Fibroblast of peridontal ligament (primary cell): ENCODE results near the gene IL16.
A peak's percentile ranks its signal among the peaks of the same experiment; 100 is the strongest.
"Not testable (repeated sequence)": the region's sequence is repeated elsewhere in the genome, so short reads cannot be mapped to it uniquely, and the experiment has no call there.

ENCODE experiments used
- DNase-seq: peaks from one replicate; pipeline ENCODE4 v3.0.0-alpha.2; 2010; ENCODE audit errors: extremely low read depth

The IL16 gene

DNA sequence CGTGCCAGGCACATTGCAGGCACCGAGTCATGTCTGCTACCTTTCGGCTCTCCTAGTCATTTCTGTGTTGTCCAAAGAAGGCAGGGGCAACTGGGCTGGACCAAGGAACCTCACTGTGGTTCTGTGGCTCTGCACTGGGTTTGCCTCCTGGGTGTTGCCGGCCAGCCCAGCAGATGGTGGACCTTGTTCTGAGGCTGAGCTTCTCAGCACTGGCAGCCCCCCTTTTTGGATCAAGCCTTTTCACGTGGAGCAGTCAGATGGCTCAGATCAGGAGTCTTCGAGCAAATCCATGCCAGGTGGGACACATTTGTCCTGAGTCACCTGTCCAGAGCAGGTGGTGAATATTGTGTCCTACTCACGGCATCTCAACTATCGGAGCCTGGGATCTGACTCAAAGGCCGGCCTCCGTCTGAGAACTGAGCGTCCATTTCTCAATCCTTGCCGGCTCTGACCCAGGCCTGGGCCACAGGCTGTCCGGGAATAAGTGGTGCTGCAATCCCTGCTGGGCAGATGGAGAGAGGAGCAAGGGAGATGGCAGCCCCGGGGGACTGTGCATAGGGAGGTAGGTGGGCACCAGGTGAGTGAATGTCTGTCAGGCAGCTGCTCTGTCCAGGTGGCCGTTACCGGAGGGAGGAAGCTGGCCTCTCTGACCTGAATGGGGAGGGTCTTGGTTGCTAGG is at the start of gene IL16:
TSS of gene IL16 (plus strand) at position 304 of the 679 bp plus-strand sequence. CDS start 28,521 bp downstream, outside the sequence.
- no peak for DNase-seq

DNA sequence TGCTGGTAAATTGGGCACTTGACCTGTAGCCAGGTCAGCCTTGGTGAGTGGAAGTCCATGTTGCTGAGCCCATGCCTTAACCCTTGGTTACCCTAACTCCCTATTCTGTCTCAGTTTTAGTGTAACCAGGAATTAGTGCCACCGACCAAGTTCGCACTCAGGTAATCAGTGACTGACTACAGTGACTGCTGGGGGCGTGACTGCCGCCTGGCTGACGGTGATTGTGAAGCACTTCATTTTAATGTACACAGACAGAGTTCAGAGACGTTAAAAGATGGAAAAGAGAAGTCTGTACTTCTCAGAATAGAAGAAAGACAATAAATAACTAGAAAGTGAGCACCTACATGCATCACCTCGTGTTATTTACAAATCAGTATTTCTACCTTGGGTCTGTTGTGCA is 45.3 kb upstream of the IL16 start:
- DNase-seq, result no peak

DNA sequence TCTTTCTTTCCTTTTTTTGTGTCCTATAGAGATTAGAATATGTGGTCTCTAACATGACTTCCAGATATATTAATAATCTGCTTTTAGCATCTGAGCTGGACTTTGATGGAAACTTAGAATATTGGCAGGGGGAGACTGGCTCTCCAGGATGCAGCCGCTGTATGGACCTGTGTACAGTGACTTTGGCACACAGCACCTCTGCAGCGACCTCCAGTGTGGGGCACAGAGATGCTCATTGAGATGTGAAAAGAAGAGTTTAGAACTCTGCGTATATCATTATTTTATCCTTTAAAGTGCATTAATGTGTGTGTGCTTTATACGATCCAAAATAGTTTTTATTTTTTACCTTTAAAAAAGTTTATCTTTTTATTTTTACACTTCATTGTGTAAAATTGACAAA is 44.3 kb upstream of the IL16 start:
- no peak for DNase-seq

DNA sequence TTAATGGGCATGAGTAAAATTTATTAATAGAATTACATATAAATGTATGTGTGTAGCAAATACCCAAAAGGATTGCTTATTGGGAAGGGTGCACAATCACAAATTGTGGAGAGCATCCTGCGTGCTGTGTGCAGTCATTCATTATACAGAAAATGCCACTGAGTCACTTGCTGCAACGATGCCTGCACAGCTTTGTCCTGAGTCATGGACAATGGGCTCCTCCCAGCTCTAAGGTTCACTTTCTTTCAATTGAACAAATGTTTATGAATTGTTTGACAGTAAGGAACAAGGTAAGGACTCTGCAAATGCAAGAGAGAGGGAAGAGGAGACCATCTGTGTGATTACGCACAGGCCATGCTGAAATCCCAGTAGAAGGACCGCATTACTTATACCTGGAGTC is 43.9 kb upstream of the IL16 start:
- no peak for DNase-seq

DNA sequence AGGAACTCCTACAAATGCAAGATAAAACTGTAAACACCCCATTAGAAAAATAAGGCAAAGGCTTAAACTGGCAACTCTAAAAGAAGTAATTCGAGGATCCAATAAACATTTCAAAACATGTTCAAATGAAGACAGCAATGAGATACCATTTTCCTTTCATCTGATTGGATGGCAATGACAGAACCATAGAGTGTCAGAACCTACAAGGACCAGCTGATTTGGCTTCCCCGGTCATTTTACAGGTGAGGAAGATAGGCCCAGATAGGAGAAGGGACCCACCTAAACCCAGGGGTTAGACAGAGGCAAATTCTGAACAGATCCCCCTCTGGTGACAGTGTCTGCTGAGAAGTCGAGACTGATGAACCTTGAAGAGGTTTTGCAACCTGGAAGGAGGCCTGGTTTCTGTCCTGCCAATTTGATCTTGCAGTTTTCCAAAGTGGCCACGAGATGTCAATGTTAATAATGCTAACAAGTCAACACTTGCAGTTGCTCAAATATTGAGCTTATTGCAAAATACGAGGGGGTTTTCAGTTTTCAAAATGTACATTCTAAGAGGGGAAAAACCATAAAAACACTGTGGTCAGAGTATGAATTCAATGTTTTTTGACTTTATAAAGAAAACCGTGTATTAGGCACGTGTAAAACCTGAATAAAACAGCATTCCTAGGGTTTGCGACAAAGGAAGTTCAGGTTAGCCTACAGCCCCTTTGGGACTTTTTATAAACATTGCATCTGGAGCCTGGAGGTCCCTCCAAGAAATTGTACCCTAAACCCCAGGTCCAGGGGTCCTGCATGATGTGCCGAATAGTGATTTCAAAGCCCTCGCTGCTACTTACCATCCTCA is 41.1 kb upstream of the IL16 start:
- DNase-seq, result peak; percentile 88

DNA sequence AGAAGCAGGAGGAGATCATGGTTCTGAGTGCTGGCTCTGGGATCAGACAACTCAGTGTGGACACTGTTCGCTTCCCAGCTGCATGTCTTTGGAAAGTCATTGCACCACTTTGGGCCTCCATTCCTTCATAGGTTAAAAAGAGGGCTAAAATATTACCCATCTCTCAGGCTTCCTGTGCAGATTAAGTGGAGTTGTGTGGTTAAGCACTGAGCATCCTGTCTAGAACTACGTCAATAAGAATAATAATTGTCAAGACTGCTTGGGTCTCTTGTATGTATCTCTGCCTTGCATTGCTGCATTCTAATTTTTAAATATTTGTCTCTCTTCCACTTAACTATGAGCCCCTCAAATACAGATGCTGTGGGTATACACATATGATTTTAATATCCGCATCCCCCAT is 40.4 kb upstream of the IL16 start:
- no peak for DNase-seq

DNA sequence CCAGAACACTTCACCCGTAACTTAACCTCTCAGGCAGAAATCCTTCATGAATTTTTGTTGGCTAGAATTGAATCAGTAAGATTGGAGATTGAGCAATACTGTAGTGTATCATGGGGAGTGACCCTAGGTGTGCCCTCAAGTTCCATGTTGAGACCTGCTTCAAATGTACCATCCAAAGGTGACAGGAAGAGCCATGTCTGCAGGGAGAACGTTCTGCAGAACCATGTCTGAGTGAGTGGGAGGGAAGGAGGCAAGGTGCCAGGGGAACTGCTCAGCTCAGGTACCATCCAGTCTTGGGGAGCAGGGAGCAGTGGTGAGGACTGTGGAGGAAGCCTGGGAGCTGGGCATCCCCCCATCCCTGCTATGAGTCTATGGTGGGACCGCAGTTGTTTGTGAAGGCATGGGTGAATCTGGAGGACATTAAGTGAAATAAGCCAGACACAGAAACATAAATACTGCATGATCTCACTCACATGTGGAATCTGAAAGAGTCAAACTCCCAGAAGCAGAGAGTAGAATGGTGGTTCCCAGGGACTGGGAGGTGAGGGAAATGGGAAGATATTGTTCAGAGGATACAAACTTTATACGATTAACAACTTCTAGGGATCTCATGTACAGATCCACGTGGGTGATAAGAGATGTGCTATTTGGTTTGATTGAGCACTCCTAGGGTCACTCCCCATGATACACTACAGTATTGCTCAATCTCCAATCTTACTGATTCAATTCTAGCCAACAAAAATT is 39.3 kb upstream of the IL16 start:
- peak; percentile 70 for DNase-seq

DNA sequence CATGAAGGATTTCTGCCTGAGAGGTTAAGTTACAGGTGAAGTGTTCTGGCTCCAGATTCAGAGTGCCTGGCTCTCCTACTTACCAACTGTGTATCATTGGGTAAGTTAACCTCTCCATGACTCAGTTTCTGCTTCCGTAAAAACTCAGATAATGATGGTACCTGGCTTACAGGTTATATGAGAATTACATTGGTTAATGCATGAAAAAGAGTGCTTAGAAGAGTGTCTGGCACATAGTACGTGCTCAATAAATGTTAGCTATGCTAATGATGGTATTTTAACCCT is 38.8 kb upstream of the IL16 start:
- DNase-seq, result no peak

DNA sequence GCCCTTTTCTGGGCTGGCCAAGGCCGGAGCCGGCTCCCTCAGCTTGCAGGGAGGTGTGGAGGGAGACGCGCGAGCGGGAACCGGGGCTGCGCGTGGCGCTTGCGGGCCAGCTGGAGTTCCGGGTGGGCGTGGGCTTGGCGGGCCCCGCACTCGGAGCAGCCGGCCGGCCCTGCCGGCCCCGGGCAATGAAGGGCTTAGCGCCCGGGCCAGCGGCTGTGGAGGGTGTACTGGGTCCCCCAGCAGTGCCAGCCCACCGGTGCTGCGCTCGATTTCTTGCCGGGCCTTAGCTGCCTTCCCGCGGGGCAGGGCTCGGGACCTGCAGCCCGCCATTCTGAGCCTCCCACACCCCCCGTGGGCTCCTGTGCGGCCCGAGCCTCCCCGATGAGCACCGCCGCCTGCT is 38.1 kb upstream of the IL16 start:
- DNase-seq, result not testable (repeated sequence)

DNA sequence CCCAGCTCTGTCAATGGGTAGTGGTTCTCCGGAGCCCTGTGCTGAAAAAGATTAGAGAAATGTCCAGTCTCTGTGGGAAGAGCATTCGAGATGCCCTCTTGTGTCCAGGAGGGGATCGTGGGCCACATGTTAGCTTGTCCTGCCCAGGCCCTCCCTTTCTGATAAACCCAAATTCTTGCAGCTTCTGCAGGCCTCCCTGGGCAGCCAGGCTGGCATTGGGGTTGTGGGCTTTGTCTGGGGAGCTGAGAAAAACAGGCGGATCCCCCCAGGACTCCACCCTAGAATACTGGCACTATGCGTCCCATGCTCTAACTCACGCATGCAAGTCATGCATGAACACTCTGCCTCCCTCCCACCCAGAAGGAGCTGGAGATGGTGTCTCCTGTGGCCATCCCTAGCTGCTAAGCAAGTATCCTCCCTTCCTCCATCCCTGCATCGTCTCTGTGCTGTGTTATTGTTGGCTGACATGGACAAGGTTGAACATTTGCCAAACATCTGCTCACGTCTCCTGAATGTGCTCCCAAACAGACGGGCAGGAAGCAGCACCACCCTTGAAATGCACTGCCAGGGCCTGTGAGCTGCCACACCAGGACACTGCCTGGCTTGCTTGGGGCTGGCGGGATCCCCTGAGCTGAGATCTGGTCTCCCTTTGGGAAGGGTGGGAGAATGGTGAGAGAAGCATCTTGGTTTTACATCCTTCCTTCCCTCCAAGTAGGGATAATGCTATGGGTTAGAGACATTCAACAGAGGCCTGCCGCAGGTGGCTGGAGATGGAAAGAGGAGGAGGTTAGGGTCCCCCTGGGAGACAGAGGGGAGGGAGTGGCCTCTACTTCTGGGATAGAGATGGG is 36.1 kb upstream of the IL16 start:
- peak; percentile 96 for DNase-seq

DNA sequence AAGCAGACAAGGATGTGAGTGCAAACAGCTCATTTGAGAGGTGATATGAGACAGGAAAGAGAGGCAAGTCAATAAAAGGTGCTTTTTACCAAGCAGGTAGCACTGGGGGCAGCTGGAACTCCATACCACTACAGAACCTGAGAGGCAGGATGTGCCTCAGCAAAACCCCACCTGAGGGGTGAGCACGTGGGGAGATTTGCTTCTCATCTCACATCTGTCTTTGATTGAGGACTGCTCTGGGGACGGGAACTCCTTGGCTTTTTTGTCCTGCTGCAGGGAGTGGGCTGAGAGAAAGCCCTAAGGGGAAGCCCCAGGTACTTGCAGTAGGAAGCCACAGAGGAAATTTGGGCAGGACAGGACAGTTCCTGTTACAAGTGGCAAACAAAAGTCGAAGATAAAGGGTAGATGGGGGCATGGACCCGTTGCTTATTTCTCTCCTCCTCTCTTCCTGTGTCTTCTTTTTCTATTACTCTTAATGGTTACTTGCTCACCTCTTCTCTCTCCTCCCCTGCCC is 35.5 kb upstream of the IL16 start:
- no peak for DNase-seq

DNA sequence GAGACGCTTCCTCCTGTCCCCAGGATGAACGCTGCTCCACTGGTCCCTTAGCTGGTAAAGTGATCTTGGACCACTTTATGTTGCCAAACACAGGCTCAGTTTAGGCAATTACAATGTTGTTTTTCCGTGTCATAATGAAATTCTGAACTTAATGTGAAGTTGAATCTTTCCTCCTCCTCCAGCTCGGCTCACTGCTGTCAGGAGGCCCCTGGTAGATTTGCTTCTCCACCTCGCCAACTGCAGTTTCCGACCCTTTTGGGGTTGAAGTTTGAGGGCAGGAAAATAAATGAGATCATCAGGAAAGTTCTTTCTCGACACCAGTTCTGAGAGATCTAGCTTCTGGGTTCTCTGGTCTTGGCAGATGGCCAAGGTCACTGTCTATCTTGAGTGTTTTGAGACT is 34.8 kb upstream of the IL16 start:
- no peak for DNase-seq

DNA sequence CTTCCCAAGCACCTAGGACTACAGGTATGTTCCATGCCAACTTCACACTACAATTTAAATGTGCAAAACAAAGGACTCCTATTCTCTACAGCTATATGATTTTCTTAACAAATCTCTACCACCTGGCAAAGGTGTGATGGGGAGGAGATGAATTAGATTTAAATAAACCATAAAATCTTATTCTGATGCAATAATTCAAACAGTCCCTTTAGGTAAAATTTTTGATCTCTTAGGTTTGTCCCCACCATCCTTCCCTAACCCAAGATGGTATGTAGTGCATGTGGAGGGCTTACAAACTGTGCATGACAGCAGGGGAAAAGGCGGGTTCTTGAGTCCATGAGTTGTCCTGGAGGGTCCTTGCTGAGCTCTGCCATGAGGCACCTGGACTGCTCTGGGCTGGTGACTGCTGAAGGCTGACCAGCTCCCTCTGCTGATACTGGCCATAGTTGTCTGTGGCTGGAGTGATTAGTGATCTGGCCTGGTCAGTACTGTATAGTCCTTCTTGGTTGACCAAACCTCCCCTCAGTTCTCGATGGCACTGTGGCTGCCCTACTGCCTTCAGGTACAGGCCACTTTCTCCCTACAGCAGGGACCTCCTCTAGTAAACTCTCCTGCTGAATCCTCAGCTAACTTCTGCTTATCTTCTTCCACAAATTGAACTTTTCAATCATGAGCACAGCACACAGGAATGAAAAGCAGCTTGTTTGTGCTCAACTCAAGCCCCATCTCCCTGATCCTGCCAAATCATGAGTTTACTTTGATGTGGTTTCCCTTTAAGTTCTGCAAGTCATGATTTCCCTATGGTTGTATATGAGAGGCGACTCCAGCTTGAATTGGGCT is 32.5 kb upstream of the IL16 start:
- peak; percentile 93 for DNase-seq

DNA sequence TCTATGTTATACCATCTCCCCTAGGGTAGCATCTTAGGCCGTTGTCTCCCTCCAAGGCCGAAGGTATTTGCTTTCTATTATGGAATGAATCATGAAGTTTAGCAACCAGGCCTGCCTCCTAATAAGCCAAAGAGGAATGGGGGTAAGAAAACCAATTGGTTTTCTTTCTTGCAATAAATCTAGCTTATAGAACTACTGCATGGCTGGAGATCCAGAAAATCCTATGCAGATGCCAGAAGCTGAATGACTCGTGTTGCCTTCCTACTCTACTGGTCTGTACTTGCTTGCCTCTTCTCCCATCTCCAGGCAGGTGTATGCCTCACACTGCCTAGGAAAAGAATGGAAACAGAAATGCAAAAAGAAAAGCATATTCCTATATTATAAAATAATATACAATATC is 31.1 kb upstream of the IL16 start:
- peak; percentile 55 for DNase-seq

DNA sequence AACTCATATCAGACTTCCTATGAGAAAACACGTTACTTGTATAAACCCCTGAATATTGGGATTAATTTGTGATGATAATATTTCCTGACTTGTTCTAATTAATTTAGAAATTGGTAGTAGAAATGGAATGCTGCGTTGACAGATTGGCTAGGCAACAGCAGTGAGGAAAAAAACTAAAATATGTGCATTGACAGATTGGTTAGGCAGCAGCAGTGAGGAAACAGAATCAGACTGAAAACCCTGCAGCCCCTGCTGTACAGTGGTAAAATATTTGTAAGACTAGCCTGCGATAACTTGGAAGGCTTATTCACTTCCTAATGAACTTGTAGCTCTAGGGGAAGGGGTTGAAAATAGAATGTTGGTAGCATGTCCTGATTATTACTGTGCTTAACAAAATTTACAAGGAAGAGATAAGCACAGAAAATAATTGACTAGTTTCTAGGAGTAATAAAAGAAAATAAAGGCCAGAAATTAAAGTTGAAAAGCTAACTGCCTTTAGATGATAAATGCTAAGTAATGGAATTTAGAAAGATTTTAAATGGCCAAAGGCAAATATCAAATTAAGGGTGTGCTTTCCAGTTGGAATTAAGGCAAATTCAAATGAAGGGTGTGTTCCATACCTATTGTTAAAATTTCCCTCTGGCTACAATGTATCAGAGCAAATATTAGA is 29.9 kb upstream of the IL16 start:
- no peak for DNase-seq

DNA sequence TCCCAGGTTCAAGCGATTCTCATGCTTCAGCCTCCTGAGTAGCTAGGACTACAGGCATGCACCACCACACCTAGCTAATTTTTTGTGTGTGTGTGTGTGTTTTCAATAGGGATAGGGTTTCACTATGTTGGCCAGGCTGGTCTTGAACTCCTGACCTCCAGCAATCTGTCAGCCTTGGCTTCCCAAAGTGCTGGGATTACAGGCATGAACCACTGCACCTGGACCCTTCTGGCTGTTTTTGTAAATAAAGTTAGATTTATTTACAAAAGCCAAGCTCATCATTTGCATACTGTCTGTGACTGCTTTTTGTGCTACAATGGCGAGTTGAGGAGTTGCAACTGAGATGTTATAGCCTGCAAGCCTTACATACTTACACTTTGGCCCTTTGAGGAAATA is 28.6 kb upstream of the IL16 start:
- no peak for DNase-seq

DNA sequence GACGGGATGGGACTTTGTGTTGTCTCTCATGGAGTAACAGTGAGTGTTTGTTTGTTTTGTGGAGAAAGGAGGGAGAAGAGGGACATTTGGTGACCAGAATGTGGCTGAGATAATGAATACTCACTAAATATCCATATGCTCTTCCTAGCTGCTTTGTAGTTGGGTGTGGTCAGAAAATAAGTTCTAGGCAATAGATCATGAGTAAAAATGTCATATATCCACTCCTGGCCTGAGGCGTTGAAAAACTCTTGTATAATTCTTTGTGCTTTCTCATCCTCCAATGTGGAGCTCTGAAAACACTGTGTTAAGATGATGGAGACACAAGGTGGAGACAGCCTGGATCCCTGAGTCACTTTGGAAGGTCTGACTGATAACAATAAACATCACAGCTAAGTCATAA is 28.0 kb upstream of the IL16 start:
- DNase-seq, result no peak

DNA sequence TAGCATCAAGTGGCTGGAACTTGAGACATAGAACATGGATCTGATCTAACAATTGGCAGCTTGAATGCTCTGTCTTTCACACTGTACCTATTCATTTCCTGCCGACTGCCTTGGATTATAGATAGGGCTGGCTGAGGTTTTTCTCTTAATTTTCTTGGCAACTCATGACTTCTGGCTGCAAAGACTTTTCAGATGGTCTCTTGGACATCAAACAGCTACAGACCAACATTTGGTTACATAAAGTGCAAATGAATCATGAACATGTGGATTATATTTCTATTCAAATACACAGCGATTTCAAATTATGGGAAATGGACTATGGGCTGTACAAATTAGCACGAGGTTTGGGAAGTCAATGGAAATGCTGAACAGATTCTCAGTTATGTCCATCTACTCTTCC is 26.2 kb upstream of the IL16 start:
- DNase-seq, result peak; percentile 90

DNA sequence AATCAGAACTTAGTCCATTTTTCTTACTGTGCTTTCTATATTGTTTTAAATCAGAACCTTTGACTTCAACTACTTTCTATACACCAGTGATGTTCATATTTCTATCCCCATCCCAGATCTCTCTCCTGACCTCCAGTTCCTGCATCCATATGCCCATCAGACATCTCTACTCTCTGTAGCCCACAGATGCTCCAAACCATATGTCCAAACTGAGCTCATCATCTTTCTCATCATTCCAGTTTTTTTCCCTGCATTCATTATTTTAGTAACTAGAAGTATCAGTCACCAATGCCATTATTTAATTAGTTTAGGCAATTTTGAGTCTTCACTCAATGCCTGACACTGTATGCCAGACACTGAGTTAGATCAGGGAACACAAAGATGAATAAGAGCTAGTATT is 25.4 kb upstream of the IL16 start:
- no peak for DNase-seq

DNA sequence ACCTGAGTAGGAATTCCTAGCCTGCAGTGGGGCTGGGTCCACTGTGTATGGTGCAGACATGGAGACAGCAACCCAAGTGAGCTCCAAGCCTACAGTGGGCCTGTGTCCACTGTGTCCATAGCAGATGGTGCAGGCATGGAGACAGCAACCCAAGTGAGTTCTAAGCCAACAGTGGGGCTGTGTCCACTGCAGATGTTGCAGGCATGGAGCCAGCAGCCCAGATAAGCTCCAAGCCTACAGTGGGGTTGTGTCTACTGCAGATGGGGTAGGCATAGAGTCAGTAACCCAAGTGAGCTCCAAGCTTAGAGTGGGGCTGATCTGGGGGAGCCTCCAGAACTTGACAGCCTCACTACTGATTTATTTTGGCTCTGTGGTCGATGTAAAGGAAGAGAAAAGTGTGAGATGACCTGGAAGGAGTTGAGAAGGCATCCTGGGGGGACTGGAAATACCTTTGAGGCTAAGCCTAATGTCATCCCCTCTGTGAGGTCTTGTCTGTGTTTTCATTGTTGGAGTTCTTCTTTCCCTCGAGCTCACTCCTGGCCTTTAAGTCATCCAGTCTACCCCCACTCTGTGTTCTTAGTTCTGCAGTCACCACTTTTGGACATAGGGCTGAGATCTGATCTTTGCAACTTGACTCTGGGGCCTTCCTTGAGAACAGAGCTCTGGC is 22.4 kb upstream of the IL16 start:
- no peak for DNase-seq
